Right atrium auricular region (tissue), 2 donors: ENCODE data around the gene OR2T33. TPM values are rescaled to one million over a fixed set of nuclear protein-coding genes. Genes with fewer than 3 reads are reported as not detected.

Experiments
- DNase-seq: peaks from one replicate; pipeline ENCODE4 v3.0.0-alpha.2; 2019; ENCODE audit warnings: low spot score
- H3K27ac ChIP-seq, 2 donors: fragments of 200-600 bp; sonication (generic); 1 replicate in 1 of 2; 2 replicates in 1 of 2; pipeline ENCODE4 v1.5.1; 2016 to 2019
- H3K27me3 ChIP-seq, 2 donors: fragments of 200-600 bp; sonication (generic); one replicate each; pipeline versions ENCODE4 v1.5.1 to v1.6.0; 2017 to 2019
- H3K36me3 ChIP-seq: fragments of 200-600 bp; sonication (generic); one replicate; pipeline ENCODE4 v1.5.1; 2016
- H3K4me1 ChIP-seq, 2 donors: fragments of 200-600 bp; sonication (generic); one replicate each; pipeline versions ENCODE4 v1.5.1 to v1.6.0; 2017 to 2019
- H3K4me3 ChIP-seq, 2 donors: fragments of 200-600 bp; sonication (generic); 1 replicate in 1 of 2; 2 replicates in 1 of 2; pipeline ENCODE4 v1.5.1; 2017 to 2019; ENCODE audit warnings: mild to moderate bottlenecking in 1 of 2, moderate library complexity in 1 of 2
- H3K9me3 ChIP-seq, 2 donors: fragments of 200-600 bp; sonication (generic); one replicate each; pipeline ENCODE4 v1.5.1; 2019
- total RNA-seq, 2 donors: library from RNA; depleted of rRNA; stranded (reverse); fragments of >200 nt; gene quantifications; one replicate each; pipeline ENCODE4 v1.1.0, GENCODE V29; 2016
- TF ChIP-seq, protein P1 (sequence below), 2 donors: fragments of 200-600 bp; sonication (generic); IDR thresholded peaks; one replicate each; pipeline ENCODE4 v1.5.1; 2019; ENCODE audit warnings: antibody characterized with exemption in 2 of 2

Gene OR2T33
- total RNA-seq, 2 donors from 2014 or later, result not detected

DNA sequence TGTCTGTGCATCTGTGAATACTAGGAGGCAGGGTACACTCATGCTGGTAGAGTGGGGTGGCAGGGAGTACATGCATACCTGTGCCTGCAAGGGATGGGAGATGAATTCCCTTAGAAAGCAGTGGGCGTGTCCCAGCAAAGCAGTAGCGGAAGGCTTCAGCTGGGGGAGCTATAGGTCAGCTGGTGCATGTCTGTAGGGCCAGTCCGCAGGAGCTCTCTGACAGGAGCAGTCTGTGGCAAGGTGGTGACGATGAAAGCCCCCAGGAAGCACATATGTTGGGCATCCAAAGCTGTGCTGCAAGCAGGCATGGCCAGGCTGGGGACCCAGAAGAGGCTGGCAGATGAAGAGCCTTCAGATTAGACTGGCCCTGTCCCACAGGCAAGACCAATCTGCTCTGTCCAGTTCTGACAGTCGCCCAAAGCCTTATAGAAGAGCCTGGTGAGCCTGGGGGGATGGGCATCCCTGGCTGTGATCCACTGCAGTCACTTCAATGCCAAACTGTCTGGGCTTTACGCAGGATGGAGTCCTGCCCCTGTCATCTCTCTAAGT lies 48.3 kb downstream of the OR2T33 start:
- DNase-seq, result no peak
- Histone ChIP-seq H3K9me3 (peaks cover 0 to 6% of the 10 kb centered on the region in 2 donors), H3K4me1 (no peaks in the 10 kb centered on the region), H3K4me3 (no peak overlapping the region), H3K27ac (no peak overlapping the region), H3K36me3 (no peaks in the 10 kb centered on the region), H3K27me3 (no peaks in the 10 kb centered on the region)
- TF ChIP-seq, protein P1, sequence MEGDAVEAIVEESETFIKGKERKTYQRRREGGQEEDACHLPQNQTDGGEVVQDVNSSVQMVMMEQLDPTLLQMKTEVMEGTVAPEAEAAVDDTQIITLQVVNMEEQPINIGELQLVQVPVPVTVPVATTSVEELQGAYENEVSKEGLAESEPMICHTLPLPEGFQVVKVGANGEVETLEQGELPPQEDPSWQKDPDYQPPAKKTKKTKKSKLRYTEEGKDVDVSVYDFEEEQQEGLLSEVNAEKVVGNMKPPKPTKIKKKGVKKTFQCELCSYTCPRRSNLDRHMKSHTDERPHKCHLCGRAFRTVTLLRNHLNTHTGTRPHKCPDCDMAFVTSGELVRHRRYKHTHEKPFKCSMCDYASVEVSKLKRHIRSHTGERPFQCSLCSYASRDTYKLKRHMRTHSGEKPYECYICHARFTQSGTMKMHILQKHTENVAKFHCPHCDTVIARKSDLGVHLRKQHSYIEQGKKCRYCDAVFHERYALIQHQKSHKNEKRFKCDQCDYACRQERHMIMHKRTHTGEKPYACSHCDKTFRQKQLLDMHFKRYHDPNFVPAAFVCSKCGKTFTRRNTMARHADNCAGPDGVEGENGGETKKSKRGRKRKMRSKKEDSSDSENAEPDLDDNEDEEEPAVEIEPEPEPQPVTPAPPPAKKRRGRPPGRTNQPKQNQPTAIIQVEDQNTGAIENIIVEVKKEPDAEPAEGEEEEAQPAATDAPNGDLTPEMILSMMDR (IDR thresholded peaks at IDR 0.05), result no peak

DNA sequence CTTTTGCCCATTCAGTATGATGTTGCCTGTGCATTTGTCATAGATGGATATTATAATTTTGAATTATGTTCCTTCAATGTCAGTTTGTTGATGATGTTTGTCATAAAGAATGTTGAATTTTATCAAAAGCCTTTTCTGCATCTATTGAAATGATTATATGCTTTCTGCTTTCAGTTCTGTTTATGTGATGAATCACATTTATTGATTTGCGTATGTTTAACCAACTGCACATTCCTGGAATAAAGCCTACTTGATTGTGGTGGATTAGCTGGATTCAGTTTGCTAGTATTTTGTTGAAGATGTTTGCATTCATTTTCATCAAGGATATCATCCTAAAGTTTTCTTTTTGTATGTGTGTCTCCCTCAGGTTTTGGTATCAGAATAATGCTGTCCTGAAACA lies 52.2 kb downstream of the OR2T33 start:
- peaks cover 0 to 6% of the 10 kb centered on the region in 2 donors for H3K9me3 ChIP-seq
- H3K4me3 ChIP-seq, result no peak overlapping the region
- H3K36me3 ChIP-seq, result no peaks in the 10 kb centered on the region
- DNase-seq, result no peak
- TF ChIP-seq, protein P1 (IDR thresholded peaks at IDR 0.05), result no peak
- H3K4me1 ChIP-seq, result no peaks in the 10 kb centered on the region
- H3K27me3 ChIP-seq, result no peaks in the 10 kb centered on the region
- H3K27ac ChIP-seq, result no peak overlapping the region

Other genes with a start within 250 kb of the OR2T33 start
- not detected for gene OR2L2, start 247.9 kb downstream of the OR2T33 start, total RNA-seq
- not detected for gene OR2L3, start 231.1 kb downstream of the OR2T33 start, total RNA-seq
- gene OR2L13, start 182.8 kb downstream of the OR2T33 start, total RNA-seq, result not detected
- gene OR2M5, start 132.8 kb downstream of the OR2T33 start, total RNA-seq, result not detected
- gene OR2M2, start 103.2 kb downstream of the OR2T33 start, total RNA-seq, result not detected
- not detected for gene OR2M3, start 80.7 kb downstream of the OR2T33 start, total RNA-seq
- not detected for gene OR2M4, start 46.6 kb downstream of the OR2T33 start, total RNA-seq
- gene OR2T12, start 25.4 kb upstream of the OR2T33 start, total RNA-seq, result not detected
- not detected for gene OR2M7, start 46.6 kb upstream of the OR2T33 start, total RNA-seq
- gene OR14C36, start 70.8 kb upstream of the OR2T33 start, total RNA-seq, result not detected
- not detected for gene OR2T4, start 83.7 kb upstream of the OR2T33 start, total RNA-seq
- gene OR2T6, start 97.8 kb upstream of the OR2T33 start, total RNA-seq, result not detected
- gene OR2T1, start 125.1 kb upstream of the OR2T33 start, total RNA-seq, result not detected
- gene OR2T2, start 167.7 kb upstream of the OR2T33 start, total RNA-seq, result not detected
- not detected for gene OR2T3, start 195.4 kb upstream of the OR2T33 start, total RNA-seq
- not detected for gene OR2T5, start 210.6 kb upstream of the OR2T33 start, total RNA-seq
- not detected for gene OR2G6, start 230.1 kb upstream of the OR2T33 start, total RNA-seq